Measurements from ENCODE around the gene GTF2F2.

GTF2F2 gene

GRCh38 chr13:45209229-45209628 is 88.9 kb downstream of the GTF2F2 start:
- DNase-seq = no peak
- no peak overlapping the region for H3K4me3 ChIP-seq (ENCODE audit: low read depth, low read length)
- no peaks in the 10 kb centered on the region for H3K9me3 ChIP-seq (ENCODE audit: severe bottlenecking)
- H3K36me3 ChIP-seq = peaks cover 14% of the 10 kb centered on the region
- H3K27ac ChIP-seq = no peak overlapping the region
- no peak for TF ChIP-seq CTCF (IDR thresholded peaks at IDR 0.05; ENCODE audit: low read depth, low read length)
- H3K27me3 ChIP-seq (ENCODE audit: insufficient read depth, low read depth, severe bottlenecking) = no peaks in the 10 kb centered on the region

- Histone ChIP-seq H3K4me3 (ENCODE audit: low read depth, low read length) (no peak overlapping the region), H3K27me3 (ENCODE audit: insufficient read depth, low read depth, severe bottlenecking) (no peaks in the 10 kb centered on the region), H3K9me3 (ENCODE audit: severe bottlenecking) (no peaks in the 10 kb centered on the region), H3K27ac (no peak overlapping the region), H3K36me3 (no peaks in the 10 kb centered on the region; the same call in 1 of the 2 replicates)
- DNase-seq = no peak
- no peak for TF ChIP-seq CTCF (IDR thresholded peaks at IDR 0.05; ENCODE audit: low read depth, low read length)
These were observed 95.2 kb downstream of the GTF2F2 start for GRCh38 chr13:45215392-45216077.

GRCh38 chr13:45216193-45216592 is 95.9 kb downstream of the GTF2F2 start:
- no peak for TF ChIP-seq CTCF (IDR thresholded peaks at IDR 0.05; ENCODE audit: low read depth, low read length)
- Histone ChIP-seq H3K27me3 (ENCODE audit: insufficient read depth, low read depth, severe bottlenecking) (no peaks in the 10 kb centered on the region), H3K36me3 (no peaks in the 10 kb centered on the region; the same call in 1 of the 2 replicates), H3K27ac (no peak overlapping the region), H3K4me3 (ENCODE audit: low read depth, low read length) (no peak overlapping the region), H3K9me3 (ENCODE audit: severe bottlenecking) (no peaks in the 10 kb centered on the region)
- DNase-seq = no peak

- no peak overlapping the region for H3K27ac ChIP-seq
- H3K27me3 ChIP-seq (ENCODE audit: insufficient read depth, low read depth, severe bottlenecking) = no peaks in the 10 kb centered on the region
- no peaks in the 10 kb centered on the region for H3K9me3 ChIP-seq (ENCODE audit: severe bottlenecking)
- DNase-seq = no peak
- no peaks in the 10 kb centered on the region; the same call in 1 of the 2 replicates for H3K36me3 ChIP-seq
- H3K4me3 ChIP-seq (ENCODE audit: low read depth, low read length) = no peak overlapping the region
- no peak for TF ChIP-seq CTCF (IDR thresholded peaks at IDR 0.05; ENCODE audit: low read depth, low read length)
These were observed 98.4 kb downstream of the GTF2F2 start for GRCh38 chr13:45218689-45219088.

DNA sequence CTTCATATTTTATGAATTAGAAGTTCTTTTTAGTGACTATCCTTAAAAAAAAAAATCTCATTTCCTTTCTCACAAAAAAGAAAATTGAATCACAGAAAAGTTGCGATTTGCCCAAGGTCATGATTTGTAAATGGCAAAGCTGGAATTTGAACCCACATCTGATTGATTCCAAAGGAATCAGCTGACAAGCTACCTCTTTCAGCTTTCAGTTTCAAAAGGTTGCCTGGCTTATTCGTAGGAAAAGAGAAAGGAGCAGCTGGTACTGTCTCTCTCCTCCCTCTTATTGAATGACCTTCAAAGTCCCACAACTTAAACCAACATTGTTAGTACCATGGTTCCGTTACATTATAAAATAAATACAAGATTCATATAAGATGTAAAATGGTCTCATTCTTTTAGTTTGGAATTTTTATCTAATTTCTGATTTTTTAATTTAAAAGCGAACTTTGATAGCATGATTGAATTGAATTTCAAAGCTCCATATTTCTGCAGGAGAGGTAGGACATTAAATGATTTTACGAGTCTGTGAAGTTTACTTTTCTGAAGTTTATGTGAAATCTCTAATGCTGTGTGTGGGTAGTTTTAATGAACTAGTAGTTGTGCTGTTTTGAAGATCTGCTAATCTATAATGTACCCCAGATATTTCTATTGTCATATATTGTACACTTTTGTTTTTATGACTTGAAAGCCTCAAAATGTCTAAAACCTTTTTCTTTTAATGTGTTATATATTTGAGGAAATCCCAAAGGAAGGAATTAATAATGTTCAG is 99.0 kb downstream of the GTF2F2 start:
- Histone ChIP-seq H3K9me3 (ENCODE audit: severe bottlenecking) (no peaks in the 10 kb centered on the region), H3K27me3 (ENCODE audit: insufficient read depth, low read depth, severe bottlenecking) (no peaks in the 10 kb centered on the region), H3K36me3 (no peaks in the 10 kb centered on the region; the same call in 1 of the 2 replicates), H3K27ac (no peak overlapping the region), H3K4me3 (ENCODE audit: low read depth, low read length) (no peak overlapping the region)
- TF ChIP-seq CTCF (IDR thresholded peaks at IDR 0.05; ENCODE audit: low read depth, low read length) = no peak
- no peak for DNase-seq

Data from WERI-Rb-1 (cell line).